ENCODE results near the gene ACKR2. TPM values are rescaled to one million over a fixed set of nuclear protein-coding genes. Genes with fewer than 3 reads are reported as not detected.

ACKR2 gene
- total and polyA plus RNA-seq, 2 experiments from 2014 or later = 0.35 TPM; not detected in 1

GRCh38 chr3:42852441-42852840, 43.2 kb downstream of the ACKR2 start (continued):
- TF ChIP-seq REST (IDR thresholded peaks at IDR 0.05; ENCODE audit: unreplicated experiment) (no peak), ZNF331 (CRISPR knock-in tag; IDR thresholded peaks at IDR 0.05; ENCODE audit: low read depth) (no peak), CTCF (conservative IDR thresholded peaks at IDR 0.05; ENCODE audit: low read depth in 2 of 2) (no peak), ZNF114 (CRISPR knock-in tag; IDR thresholded peaks at IDR 0.05) (no peak), STAT1 (IDR thresholded peaks at IDR 0.05; ENCODE audit: unreplicated experiment) (no peak), POLR2AphosphoS5 (IDR thresholded peaks at IDR 0.05; ENCODE audit: low read depth) (no peak), ETS1 (IDR thresholded peaks at IDR 0.05) (no peak), EZH2 (IDR thresholded peaks at IDR 0.05; ENCODE audit: low read depth, unreplicated experiment) (no peak), JUNB (IDR thresholded peaks at IDR 0.05; ENCODE audit: unreplicated experiment) (no peak), EZH2phosphoT487 (IDR thresholded peaks at IDR 0.05; ENCODE audit: unreplicated experiment) (no peak)

GRCh38 chr3:42853056-42853455, 43.8 kb downstream of the ACKR2 start:
- TF ChIP-seq ZNF114 (CRISPR knock-in tag; IDR thresholded peaks at IDR 0.05) = no peak
- Histone ChIP-seq H3K9me2 (ENCODE audit: insufficient read depth) (no peaks in the 10 kb centered on the region), H3K4me2 (no peak overlapping the region), H3K27ac (ENCODE audit: low read depth) (no peak overlapping the region), H3K4me1 (ENCODE audit: insufficient read depth) (no peaks in the 10 kb centered on the region), H2AFZ (no peak overlapping the region), H3K36me3 (ENCODE audit: insufficient read depth) (no peaks in the 10 kb centered on the region), H3K4me3 (no peak overlapping the region), H3K79me2 (replicated peaks; ENCODE audit: insufficient read depth) (no peaks in the 10 kb centered on the region), H3F3A (replicated peaks; ENCODE audit: low read depth) (no peaks in the 10 kb centered on the region), H3K27me3 (ENCODE audit: insufficient read depth) (no peaks in the 10 kb centered on the region), H4K20me1 (replicated peaks; ENCODE audit: insufficient read depth) (no peaks in the 10 kb centered on the region)
- no peaks in the 10 kb centered on the region for H3K4me1 Mint-ChIP-seq
- ATAC-seq = no peak
- no peak overlapping the region for H3K4me3 Mint-ChIP-seq
- H3K9me3 Mint-ChIP-seq = peaks cover 5% of the 10 kb centered on the region; the same call in 2 of the 3 replicates
- H3K27me3 Mint-ChIP-seq (ENCODE audit: insufficient read depth, low read depth, poor library complexity) = no peaks in the 10 kb centered on the region
- H3K36me3 Mint-ChIP-seq (ENCODE audit: low read depth) = no peaks in the 10 kb centered on the region; the same call in 2 of the 3 replicates
- no peak for DNase-seq (ENCODE audit: low spot score)
- H3K27ac Mint-ChIP-seq = no peak overlapping the region

All from GM23338 (cell line).